GM23338 (cell line): ENCODE results near the gene MTMR6.

ENCODE experiments used
- EZH2 ChIP-seq: fragments of 200-600 bp; sonication (generic); IDR thresholded peaks from one replicate; pipeline ENCODE4 v1.8.0; 2017; ENCODE audit warnings: antibody characterized with exemption, mild to moderate bottlenecking, low read depth; ENCODE audit not compliant: unreplicated experiment
- EZH2phosphoT487 ChIP-seq: fragments of 200-600 bp; sonication (generic); IDR thresholded peaks from one replicate; pipeline ENCODE4 v1.8.1; 2018; ENCODE audit warnings: antibody characterized with exemption; ENCODE audit not compliant: unreplicated experiment
- POLR2AphosphoS5 ChIP-seq: IDR thresholded peaks from 2 replicates; pipeline ENCODE4 v1.6.1; 2016; ENCODE audit warnings: antibody characterized with exemption, low read depth
- ZNF114 ChIP-seq: fragments of 250-450 bp; sonication (Bioruptor Pico); IDR thresholded peaks from 2 replicates; pipeline ENCODE4 v1.5.0; 2020; ENCODE audit warnings: mild to moderate bottlenecking, moderate library complexity
- TF ChIP-seq, protein P1 (sequence below): IDR thresholded peaks from one replicate; pipeline ENCODE4 v1.6.1; 2018; ENCODE audit warnings: antibody characterized with exemption; ENCODE audit not compliant: unreplicated experiment
- TF ChIP-seq, protein P2 (sequence below), 2 experiments: fragments of 200-600 bp in 1 of 2; sonication (generic) in 1 of 2; conservative IDR thresholded peaks; 2 replicates each; pipeline versions ENCODE4 v1.5.1 to v1.6.1; 2016 to 2017; ENCODE audit warnings: antibody characterized with exemption in 2 of 2, low read depth in 2 of 2, mild to moderate bottlenecking in 2 of 2, moderate library complexity in 1 of 2

DNA sequence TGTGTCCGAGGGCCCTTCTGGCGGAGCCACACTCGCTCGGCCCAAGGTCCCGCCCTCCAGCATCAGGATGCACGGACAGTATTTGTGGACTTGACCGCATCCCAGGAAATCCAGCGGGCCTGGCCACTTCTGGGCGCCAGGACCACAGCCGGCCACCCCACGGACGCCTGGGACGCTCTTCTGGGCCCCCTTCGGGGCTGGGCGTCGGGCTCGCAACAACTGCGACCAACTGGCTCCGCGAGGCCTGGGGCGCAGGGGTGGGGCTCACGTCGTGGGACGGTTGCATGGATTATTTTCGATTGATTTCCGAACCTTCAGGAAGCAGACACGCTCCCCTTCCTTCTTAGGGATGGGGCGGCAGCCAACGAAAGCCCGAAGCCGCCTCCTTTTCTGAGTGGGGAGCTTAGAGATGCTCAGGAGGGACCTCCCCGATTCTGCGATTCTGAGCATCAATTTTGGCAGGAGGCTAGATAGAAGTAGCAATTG lies 13.6 kb upstream of the MTMR6 start:
- no peak for TF ChIP-seq EZH2
- TF ChIP-seq, protein P1, sequence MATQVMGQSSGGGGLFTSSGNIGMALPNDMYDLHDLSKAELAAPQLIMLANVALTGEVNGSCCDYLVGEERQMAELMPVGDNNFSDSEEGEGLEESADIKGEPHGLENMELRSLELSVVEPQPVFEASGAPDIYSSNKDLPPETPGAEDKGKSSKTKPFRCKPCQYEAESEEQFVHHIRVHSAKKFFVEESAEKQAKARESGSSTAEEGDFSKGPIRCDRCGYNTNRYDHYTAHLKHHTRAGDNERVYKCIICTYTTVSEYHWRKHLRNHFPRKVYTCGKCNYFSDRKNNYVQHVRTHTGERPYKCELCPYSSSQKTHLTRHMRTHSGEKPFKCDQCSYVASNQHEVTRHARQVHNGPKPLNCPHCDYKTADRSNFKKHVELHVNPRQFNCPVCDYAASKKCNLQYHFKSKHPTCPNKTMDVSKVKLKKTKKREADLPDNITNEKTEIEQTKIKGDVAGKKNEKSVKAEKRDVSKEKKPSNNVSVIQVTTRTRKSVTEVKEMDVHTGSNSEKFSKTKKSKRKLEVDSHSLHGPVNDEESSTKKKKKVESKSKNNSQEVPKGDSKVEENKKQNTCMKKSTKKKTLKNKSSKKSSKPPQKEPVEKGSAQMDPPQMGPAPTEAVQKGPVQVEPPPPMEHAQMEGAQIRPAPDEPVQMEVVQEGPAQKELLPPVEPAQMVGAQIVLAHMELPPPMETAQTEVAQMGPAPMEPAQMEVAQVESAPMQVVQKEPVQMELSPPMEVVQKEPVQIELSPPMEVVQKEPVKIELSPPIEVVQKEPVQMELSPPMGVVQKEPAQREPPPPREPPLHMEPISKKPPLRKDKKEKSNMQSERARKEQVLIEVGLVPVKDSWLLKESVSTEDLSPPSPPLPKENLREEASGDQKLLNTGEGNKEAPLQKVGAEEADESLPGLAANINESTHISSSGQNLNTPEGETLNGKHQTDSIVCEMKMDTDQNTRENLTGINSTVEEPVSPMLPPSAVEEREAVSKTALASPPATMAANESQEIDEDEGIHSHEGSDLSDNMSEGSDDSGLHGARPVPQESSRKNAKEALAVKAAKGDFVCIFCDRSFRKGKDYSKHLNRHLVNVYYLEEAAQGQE: no peak
- no peak for TF ChIP-seq POLR2AphosphoS5
- TF ChIP-seq, protein P2, sequence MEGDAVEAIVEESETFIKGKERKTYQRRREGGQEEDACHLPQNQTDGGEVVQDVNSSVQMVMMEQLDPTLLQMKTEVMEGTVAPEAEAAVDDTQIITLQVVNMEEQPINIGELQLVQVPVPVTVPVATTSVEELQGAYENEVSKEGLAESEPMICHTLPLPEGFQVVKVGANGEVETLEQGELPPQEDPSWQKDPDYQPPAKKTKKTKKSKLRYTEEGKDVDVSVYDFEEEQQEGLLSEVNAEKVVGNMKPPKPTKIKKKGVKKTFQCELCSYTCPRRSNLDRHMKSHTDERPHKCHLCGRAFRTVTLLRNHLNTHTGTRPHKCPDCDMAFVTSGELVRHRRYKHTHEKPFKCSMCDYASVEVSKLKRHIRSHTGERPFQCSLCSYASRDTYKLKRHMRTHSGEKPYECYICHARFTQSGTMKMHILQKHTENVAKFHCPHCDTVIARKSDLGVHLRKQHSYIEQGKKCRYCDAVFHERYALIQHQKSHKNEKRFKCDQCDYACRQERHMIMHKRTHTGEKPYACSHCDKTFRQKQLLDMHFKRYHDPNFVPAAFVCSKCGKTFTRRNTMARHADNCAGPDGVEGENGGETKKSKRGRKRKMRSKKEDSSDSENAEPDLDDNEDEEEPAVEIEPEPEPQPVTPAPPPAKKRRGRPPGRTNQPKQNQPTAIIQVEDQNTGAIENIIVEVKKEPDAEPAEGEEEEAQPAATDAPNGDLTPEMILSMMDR (conservative IDR thresholded peaks at IDR 0.05; ENCODE audit: low read depth in 2 of 2): no peak
- no peak for TF ChIP-seq ZNF114
- TF ChIP-seq EZH2phosphoT487: no peak
